RKO (cell line): ENCODE results near the gene TOMM20.
A peak's percentile ranks its signal among the peaks of the same experiment; 100 is the strongest.

ENCODE experiments used
- DNase-seq: peaks from one replicate; pipeline ENCODE4 v3.0.0-alpha.2; 2016; ENCODE audit warnings: low spot score

TOMM20 gene

DNA sequence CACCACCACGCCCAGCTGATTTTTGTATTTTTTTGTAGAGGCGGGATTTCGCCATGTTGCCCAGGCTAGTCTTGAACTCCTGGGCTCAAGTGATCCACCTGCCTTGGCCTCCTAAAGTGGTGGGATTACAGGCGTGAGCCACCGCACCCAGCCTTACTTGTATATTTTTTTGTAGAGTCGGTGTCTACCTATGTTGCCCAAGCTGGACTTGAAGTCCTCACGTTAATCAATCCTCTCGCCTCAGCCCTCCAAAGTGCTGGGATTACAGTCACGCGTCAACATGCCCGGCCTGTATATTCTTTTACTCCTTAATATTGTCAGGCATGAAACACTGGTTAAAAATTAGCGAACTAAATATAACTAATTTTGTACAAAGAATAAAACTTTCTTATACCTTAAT, 5.5 kb upstream of the TOMM20 start:
- no peak for DNase-seq

GRCh38 chr1:235133086-235133485, 4.4 kb upstream of the TOMM20 start:
- DNase-seq = no peak

- no peak for DNase-seq
Measured at GRCh38 chr1:235131961-235132360, 3.3 kb upstream of the TOMM20 start.

GRCh38 chr1:235130766-235131270, 2.2 kb upstream of the TOMM20 start:
- DNase-seq = no peak

DNA sequence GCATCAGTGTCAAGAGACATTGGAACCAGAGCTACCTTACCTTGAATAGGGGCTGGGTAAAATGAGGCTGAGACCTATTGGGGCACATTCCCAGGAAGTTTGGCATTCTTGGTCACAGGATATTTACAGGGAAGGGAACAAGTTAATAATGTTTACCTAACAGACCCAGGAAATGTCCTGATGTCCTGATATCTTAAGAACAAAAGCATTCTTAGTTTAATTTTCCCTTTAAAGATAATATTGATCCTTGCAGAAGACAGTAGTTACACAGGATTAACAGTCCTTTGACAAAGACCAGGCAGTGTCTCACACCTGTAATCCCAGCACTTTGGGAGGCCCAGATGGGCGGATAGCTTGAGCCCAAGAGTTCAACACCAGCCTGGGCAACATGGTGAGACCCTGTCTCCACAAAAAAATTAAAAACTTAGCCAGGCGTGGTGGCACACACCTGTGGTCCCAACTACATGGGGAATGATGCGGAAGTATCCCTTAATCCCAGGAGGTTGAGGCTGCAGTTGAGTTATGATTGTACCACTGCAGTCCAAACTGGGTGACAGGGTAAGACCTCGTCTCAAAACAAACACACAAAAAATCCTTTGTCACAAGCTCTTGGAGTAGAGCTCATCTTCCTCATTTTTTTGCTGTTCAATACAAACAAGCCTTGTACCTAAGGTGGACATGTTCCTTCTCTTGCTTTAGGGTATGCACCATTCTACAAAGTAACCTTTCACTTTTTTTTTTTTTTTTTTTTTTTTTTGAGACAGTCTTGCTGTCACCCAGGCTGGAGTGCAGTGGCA, 1.3 kb upstream of the TOMM20 start:
- DNase-seq = no peak

- peak; percentile 56 for DNase-seq
Measured at GRCh38 chr1:235127732-235128455, 743 bp downstream of the TOMM20 start.

DNA sequence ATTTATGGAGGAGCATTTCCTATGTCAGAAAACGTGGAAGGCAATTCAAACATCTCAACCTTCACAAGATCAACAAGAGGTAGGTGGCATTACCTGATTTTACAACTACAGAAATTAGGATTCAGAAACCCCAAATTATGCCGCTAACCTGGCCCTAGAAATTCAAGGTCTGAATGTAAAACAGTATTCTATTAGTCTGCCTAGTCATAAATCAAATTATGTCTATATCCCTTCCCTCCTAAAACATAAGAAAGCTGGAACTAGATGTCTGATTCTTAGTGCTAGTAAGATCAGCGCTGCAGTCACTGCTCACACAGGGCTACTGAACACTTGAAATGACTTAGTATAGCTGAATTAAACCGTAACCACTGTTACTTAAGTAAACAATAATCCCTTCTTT, 1.4 kb downstream of the TOMM20 start:
- DNase-seq = peak; percentile 51

- DNase-seq = no peak
Measured at GRCh38 chr1:235124665-235125064, 4.0 kb downstream of the TOMM20 start.

GRCh38 chr1:235124111-235124510, 4.5 kb downstream of the TOMM20 start:
- no peak for DNase-seq

DNA sequence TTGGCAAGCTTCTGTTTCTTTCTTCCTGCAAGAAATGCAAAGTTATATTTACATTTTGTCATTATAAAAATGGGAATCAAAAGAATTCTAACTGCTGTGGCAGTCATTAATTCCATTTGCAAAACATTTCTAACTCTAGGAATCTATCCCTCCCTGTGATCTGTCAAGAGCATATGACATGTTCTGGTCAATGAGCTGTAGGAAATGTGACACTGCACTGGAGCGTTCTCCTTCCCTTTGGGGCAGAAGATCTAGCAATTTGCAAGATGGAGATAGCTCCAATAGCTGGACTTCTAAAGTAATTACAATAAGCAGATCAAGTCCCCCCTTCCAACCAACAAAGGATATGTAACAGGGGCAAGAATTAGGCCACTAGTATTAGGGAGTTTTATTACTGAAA, 6.3 kb downstream of the TOMM20 start:
- DNase-seq = no peak

DNA sequence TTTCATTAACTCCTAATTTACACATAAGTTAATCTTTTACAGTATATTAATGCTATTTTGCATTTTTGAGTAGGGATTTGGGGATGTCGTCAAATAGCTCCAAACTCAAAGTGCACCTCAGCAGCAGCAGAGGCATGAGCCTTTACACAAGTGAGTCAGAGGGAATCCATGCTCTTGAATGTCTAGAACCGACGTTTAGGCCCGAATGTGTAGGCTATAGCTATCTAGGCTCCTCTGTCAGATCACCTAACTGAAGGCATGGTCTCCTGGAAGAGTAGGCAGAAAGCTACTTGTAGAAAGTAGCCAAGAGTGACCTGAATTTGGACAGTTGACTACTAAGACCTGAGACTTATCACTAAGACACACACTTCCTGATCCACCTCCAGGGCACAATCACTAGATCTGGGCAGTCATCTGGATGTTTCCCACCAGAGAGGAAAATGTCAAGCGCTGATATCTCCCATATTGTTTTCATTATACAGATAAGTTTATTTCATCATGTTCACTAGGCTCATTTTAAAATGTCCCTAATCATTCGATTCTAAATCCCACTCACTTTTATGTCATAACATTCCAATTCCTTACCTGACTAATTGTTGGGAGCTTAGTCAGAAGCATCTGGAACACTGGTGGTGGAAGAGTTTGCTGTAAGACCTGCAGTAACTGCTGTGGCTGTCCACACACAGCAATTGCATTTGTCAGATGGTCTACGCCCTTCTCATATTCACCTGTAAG, 15.3 kb downstream of the TOMM20 start:
- DNase-seq = no peak

DNA sequence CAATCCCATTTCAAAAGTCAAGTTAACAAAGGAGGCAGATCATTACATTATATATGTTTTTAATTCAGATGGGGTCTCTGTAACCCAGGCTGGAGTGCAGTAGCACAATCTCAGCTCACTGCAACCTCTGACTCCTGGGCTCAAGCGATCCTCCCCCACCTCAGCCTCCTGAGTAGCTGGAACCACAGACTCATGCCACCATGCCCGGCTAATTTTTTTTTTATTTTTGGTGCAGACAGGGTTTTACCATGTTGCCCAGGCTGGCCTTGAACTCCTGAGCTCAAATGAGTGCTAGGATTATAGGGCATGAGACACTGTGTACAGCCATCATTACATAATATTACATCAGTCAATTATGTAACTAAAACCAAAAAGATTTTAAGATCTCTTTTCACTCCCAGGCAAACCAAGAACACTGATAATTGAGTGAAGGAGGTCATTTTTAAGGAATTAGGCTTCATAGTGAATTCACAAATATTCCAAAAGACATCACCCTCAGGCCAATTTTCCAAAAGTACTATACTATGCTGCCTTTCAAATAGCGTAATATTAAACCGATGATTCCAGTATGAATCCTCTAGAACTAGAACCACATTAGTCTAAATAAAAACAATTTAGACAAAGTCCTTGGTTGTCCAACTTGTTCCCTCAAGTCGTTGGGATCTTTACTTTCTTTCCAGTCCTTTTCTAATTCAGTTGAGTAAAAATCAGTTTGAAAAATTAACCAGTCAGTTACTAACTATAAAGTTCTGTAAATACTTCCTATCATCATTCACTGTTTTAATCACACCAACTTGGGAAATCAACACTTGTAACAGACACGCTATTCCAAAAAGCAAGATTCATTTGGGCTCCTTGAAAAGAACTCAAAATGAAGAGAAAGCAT, 16.1 kb downstream of the TOMM20 start:
- no peak for DNase-seq

DNA sequence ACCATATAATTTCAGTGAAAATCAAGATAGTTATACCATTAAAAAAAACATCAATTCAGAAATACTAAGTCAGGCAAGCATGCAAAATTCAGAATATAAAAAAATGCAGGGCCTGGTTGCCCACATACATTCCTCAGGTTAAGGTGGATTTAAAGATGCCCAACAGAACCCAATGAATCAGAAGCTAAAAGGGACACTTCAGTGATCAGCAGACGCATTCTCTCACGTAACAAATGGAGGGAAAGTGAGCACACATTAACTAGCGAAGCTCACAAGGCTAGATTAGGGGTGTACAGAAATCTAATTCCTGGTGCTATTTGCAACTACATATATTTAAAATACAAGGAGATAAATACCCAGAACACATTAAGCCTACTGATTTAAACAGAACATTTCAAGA, 17.5 kb downstream of the TOMM20 start:
- DNase-seq = no peak

GRCh38 chr1:235108876-235109275, 19.8 kb downstream of the TOMM20 start:
- DNase-seq = no peak

DNA sequence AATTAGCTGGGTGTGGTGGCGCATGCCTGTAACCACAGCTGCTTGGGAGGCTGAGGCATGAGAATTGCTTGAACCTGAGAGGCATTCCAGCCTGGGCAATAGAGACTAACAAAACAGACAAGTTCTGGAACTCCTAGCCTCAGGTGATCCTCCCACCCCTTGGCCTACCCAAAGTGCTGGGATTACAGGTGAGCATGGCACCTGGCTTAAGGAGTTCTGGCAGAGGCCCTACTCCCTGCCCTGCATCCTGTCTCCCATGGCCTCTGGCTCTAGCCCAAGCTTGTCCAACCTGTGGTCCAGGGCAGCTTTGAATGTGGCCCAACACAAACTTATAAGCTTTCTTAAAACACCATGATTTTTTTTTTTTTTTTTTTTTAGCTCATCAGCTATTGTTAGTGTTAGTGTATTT, 20.4 kb downstream of the TOMM20 start:
- DNase-seq = no peak

GRCh38 chr1:235107368-235108184, 21.1 kb downstream of the TOMM20 start:
- DNase-seq = no peak

DNA sequence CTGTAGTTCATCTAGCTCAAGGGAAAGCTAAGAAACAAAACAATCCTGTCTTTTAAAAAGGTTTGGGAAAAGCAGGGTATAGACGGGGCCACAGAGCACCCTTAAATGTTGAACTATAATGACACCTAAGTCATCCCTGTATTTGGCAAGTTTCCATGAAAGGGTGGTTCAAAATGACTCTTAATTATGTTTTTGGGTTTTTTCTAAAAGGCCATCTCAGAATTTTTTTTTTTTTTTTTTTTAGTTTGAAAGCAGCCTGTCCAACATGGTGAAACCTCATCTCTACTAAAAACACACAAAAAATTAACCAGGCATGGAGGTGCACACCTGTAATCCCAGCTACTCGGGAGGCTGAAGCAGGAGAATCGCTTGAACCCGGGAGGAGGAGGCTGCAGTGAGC, 22.2 kb downstream of the TOMM20 start:
- DNase-seq = no peak

GRCh38 chr1:235105051-235106043, 23.3 kb downstream of the TOMM20 start:
- DNase-seq = peak; percentile 54

GRCh38 chr1:235102993-235103411, 25.6 kb downstream of the TOMM20 start:
- DNase-seq = no peak

DNA sequence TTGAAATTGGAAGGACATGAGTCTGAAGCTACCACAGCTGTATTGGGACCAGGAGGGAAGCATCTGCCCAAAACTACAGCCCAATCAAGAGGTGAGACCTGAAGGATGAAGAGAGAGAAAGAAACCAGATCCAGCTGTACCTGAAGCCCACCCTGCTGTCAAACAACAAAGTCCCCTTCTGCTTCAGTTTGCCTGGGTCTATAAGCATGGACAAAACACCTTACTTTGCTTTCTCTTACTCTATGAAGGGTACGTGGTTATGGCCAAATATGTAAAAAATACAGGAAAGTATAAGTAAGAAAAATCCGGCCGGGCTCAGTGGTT, 26.4 kb downstream of the TOMM20 start:
- DNase-seq = no peak
